Measurements from ENCODE around the gene SLC25A11.
"Not testable (repeated sequence)": the region's sequence is repeated elsewhere in the genome, so short reads cannot be mapped to it uniquely, and the experiment has no call there.

Gene SLC25A11

DNA sequence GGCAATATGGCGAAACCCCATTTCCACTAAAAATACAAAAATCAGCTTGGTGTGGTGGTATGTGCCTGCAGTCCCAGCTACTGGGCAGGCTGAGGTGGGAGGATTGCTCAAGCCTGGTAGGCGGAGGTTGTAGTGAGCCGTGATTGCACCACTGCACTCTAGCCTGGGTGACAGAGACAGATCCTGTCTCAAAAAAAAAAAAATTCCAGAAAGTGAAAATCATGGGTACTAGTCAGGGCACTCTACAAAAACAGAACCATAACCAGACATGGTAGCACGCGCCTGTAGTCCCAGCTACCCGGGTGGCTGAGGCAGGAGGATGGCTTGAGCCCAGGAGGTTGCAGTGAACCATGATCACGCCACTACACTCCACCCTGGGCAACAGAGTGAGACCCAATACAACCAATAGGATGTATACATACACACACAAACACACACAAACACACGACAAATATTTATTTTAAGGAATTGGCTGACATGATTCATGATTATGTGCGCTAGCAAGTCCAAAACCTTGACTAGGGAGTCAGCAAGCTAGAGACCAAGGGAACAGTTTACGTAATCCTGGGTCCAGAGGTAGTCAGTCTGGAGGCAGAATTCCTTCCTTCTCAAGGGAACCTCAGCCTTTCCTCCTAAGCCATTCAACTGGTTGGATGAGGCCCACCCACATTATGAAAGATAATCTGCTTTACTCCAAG is 19.3 kb downstream of the SLC25A11 start:
- DNase-seq (ENCODE audit: low read depth in 2 of 2): no peak

DNA sequence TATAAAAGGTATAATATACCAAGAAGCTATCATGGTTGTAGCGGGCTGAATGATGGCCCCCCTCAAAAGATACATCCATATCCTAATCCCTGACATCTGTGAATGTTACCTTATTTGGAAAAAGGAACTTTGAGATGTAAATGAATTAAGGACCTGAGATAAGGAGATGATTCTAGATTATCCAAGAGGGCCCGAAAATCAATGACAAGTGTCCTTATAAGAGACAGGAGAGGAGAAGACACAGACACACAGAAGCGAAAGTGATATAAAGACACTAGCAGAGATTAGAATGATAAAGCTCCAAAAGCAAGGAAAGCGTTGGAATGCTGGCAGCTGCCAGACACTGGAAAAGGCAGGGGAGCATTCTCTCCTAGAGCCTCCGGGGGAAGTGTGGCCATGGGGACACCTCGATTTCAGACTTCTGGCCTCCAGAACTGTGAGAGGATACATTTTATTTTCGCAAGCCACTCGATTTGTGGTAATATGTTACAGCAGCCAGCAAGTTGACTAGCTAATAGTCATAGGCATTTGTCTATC is 20.3 kb downstream of the SLC25A11 start:
- no peak for DNase-seq (ENCODE audit: low read depth in 2 of 2)

DNA sequence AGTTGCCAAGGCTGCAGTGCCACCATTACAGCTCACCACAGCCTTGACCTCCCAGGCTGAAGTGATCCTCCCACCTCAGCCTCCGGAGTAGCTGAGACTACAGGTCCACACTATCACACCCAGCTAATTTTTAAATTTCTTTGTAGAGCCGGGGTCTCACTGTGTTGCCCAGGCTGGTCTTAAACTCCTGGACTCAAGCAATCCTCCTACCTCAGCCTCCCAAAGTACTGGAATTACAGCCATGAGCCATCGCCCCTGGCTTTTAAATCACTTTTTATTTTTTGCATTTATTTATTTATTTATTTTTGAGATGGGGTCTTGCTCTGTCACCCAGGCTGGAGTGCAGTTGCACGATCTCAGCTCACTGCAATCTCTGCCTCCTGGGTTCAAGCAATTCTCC is 25.3 kb downstream of the SLC25A11 start:
- not testable (repeated sequence) for DNase-seq (ENCODE audit: low read depth in 2 of 2)

DNA sequence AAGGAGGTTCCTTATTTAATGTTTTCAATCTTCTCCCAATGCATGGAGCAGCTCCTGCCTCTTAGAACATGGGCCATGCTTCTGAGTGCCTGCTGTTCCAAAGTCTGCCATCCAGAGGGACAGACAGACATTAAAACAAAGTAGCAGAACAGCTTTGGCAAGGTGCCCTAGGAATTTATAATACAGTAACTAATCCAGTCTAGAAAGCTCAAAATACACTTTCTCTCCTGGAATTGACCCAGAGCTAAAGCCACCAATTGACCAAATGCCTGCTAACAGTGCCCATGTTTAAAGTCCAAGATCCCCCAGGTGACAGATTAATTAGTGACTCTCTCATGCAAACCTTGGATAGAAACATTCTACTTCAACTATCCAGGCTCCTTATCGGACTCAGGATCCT is 25.9 kb downstream of the SLC25A11 start:
- DNase-seq (ENCODE audit: low read depth in 2 of 2): no peak

DNA sequence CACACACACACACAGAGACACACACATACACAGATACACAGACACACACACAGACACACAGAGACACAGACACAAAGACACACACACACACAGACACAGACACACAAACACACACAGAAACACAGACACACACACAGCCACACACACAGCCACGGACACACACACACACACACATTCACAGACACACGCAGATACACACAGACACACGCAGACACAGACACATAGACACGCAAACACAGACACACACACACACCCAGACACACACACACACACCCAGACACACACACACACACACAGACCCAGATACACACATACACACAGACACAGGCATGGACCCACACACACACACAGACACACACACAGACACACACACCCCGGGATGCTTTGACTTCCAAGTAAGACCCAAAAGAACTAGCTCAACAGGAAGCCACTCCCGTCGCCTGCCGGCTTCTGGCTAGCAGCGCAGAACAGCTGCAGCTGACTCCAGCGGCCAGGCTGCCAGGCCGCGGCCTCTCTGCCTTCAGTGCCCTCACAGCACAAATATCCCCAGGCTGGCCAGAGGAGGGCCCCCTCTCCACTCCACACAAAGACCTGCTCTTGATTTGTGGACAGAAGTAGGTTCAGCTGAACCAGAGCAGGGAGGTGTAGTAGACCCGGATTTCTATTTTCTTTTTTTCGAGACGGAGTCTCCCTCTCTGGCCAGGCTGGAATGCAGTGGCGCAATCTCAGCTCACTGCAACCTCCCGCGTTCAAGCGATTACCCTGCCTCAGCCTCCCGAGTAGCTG is 30.9 kb downstream of the SLC25A11 start:
- DNase-seq (ENCODE audit: low read depth in 2 of 2): peak; percentile 50 to 66

DNA sequence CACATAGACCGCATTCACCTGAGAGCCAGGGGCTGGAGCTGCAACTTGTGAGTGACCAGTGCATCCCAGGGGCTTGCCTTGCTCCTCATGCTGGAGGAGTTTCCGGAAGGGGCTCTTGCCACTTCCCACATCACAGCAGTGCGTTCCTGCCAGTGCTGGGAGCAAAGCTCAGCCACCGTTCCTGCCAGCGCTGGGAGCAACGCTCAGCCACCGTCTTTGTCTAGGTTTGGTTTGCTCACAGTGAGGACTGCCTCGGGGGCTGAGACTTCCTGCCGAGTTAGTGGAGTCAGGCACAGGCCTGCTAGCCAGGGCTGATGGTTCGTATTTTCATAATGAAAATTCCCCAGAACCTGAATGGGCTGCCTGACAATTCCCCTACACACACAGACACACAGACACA is 31.5 kb downstream of the SLC25A11 start:
- no peak for DNase-seq (ENCODE audit: low read depth in 2 of 2)

DNA sequence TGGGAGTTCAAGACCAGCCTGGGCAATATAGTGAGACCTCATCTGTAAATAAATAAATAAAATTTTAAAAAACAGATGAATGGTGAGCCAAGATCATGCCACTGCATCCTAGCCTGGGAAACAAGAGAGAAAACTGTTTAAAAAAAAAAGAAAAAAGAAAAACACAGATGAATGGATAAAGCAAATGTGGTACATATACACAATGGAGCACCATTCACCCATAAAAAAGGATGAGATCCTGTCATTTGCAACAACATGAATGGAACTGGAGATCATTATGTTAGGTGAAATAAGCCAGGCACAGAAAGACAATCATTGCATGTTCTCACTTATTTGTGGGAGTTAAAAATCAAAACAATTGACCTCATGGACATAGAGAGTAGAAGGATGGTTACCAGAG is 33.2 kb downstream of the SLC25A11 start:
- DNase-seq (ENCODE audit: low read depth in 2 of 2): not testable (repeated sequence)

DNA sequence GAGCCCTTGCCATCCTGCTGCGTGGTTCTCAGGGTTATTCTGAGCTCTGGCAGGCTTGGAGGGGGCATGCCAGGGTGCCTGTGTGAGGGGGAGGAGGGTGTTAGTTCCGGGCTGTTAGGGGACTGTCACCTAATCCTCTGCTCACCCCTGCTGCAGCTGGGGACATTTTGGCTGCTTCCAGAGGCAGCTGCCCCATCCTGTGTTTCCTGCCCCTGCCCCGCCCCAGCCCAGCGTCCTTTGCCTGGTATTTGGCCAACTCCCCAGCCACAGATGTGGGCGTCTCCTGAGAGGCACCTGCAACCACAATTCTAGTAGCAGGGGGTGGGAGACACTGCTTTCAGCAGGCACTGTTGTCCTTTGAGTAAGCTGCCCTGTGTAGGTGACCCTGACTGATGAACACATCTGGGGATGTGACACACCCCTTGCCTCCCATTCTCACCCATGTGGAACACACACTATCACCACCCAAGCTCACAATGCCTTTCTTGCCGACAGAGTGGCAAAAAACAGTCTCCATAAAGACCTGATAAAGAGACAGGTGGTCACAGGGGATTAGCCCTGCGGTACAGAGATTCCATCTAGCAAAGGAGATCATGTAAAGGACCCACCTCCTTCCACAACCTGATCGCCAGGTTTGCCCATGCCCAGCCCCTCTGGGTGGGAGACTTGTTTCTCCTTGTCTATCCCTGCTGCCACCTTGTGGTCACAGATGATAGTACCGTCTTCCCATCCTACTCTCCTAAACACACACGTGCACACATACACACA is 36.6 kb downstream of the SLC25A11 start, which contains the start of gene CHRNE:
CHRNE (minus strand) TSS at position 48 of the 768 bp plus-strand sequence; CDS start at position 13, 35 bp downstream.
- peak; percentile 53 to 56 for DNase-seq (ENCODE audit: low read depth in 2 of 2)

DNA sequence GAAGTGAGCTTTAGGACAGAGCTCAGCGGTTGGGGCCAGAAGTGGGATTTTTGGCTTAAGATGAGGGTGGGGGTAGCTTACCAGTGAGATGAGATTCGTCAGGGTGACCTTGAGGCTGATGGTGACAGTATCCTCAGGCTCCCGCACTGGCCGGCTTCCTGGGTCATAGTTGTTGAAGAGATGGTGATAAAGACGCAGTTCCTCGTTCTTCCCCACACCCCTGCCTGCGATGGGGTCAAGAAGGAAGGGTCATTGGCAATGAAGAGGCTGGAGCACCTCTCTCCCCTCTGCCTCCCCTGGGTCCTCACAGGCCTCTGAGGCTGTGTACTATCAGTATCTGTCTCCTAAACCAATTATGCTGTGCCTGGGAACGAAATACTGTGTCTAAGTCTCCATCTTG is 37.3 kb downstream of the SLC25A11 start:
- no peak for DNase-seq (ENCODE audit: low read depth in 2 of 2)

DNA sequence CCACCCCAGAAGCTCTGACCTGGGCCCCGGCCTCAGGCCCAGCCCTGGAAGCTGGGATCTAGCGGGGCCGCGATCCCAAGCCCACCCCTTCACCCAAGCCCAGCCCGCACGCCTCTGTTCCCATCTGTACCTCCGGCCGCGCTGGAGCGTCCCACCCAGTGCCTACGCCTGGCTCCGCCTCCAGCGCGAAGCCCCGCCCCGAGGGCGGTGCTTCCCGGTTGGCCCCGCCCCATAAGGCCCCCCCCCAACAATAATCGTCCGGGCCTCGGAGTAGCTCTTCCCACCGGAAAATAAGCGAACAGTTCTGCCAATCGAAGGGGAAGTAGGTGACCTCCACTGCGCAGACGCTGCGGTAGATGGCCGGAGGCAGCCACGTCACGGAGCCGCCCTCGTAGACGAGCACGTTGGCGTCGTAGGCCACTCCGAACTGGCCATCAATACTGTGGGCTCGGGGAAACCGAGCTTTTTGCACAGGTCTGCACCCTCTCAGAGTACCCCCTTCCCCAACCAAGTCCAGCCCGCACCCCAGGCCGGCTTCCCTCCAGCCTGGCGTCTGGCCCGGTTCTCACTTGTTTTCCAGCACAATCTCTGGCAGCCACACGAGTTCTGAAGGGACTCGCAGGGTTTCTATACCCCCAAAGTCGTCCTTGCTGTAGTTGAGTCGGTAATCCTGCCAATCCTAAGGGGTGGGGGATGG is 38.0 kb downstream of the SLC25A11 start:
- DNase-seq (ENCODE audit: low read depth in 2 of 2): no peak

DNA sequence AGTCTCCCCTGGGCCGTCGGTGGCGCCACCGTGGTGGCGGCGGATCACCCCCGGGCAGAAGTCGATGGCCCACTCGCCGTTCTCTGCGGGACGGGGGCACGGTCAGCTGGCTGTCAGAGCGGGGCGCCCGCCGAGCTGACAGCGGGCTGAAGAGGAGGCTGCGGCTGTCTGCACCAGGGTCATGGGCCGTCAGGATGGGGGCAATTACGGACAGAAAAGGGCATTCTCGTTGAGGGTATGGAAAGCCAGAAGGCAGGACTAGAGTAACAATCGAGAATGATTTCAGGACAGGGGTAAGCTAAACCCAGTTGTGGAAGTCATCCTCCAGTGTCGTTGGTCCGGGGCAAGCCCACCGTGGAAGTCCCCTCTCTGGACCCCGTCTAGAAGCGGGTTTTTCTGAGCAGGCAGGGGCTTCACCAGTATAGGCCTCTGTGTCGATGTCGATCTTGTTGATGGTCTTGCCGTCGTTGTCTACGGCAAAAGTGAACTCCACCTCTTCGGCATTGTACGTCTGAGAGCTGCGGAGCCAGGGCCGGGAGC is 38.7 kb downstream of the SLC25A11 start:
- no peak for DNase-seq (ENCODE audit: low read depth in 2 of 2)

DNA sequence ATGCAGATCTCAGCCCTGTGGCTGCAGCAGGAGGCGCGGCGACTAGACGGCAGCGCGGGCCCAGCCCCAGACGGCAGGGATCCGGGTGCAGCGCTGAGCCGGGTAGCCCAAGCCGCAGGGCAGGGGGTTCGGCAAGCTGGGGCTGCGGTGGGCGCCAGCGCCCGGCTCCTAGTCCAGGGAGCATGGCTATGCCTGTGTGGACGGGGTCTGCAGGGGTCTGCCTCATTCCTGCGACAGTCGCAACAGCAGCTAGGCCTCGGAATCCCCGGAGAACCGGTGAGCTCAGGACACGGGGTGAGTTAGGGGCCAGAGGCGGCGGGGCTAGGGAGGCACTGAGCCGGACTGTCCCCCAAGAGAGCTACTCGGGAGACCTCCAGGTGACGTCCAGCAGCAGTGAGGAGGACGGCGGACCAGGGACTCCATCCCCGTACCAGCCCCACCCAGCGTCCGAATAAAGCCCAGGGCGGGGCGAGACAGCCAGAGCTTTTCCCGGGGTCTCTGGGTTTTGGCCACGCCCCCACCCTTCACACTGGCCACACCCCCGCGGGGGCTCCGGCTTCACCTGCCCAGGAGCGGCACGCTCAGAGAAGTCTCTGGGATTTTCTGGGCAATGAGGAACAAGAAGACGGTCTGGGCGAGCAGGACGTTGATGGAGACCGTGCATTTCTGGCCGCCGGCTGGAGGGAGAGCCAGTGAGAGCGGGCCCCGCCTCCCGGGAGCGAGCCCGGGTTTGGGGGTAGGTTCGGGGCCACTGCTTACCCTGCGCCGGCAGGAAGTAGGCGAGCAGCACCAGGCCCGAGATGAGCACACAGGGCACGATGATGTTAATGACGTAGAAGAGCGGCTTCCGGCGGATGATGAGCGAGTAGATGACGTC is 39.4 kb downstream of the SLC25A11 start:
- DNase-seq (ENCODE audit: low read depth in 2 of 2): peak in 1 of 2 donors; percentile 30

DNA sequence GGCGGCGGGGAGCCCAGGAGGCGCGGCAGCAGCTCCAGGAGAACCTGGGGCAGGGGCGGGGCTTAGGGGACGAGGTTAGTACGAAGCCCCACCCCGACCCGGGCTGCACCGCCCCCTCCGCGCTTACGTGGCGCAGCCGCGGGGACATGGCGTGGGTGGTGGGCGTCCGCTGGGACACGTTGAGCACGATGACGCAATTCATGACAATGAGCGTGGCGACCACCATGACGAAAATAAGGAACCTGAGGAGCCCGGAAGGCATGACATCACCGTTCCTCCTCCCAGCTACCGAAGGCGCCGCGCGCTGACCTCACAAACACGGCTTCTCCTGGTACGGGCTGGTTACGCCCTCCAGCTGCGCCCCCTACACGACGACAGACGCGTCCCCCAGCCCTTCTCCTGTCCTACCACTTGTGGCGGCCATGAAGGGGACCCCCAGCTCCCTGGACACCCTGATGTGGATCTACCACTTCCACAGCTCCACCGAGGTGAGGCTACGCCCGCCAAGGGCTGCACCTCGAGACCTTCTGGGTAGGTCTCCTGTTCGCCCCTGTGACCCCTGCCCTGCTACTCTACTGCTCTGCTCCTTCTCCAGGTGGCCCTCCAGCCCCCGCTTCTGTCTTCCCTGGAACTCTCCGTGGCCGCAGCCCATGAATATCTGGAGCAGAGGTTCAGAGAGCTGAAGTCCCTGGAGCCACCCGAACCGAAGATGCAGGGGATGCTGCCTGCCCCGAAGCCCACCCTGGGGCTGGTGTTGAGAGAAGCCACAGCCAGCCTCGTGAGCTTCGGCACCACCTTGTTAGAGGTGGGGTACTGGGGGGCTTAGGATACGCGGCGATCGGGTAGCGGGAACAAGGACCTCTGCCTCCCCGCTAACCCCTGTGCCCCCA is 40.3 kb downstream of the SLC25A11 start, which contains the start of gene C17orf107:
C17orf107 (plus strand) TSS at position 196 of the 890 bp plus-strand sequence; CDS start at position 423, 227 bp downstream.
- DNase-seq (ENCODE audit: low read depth in 2 of 2): peak; percentile 89 to 96

DNA sequence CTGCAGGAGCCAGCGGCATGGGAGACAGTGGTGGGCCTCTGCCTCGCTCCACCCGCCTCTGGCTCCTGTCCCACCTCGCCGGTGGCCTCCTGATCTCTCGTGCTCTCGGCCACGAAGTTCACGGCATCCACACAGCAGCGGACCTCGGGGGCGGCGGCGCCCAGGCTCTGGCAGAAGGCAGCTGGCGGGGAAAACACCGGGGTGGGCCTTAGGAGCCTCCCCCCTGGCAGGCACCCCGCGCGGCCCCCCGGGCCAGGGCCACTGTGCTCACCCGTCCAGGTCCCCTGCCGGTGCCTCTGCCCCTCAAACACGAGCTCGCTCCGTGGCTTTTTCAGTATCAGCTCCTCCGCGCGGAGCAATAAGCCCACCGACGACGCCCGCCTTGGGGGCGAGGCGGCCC is 40.9 kb downstream of the SLC25A11 start:
- no peak for DNase-seq (ENCODE audit: low read depth in 2 of 2)

DNA sequence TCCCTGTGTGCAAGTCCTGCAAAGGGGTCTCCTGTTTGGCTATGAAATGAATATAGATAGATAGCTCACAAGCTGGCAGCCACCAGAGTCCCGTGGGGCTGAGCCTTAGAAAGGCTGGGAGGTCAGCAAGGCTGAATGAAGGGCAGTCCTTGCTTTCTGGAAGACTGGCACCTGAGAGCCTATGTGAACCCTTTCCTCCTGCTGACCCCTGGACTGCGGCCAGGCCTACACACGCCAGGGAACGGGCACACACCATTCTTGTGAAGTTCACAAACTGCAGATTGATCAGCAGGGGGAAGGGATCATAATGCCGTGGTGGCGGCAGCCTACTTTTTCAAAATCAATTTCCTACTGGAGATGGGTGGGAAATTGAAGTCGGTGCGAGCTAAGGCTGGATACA is 41.5 kb downstream of the SLC25A11 start:
- no peak for DNase-seq (ENCODE audit: low read depth in 2 of 2)

DNA sequence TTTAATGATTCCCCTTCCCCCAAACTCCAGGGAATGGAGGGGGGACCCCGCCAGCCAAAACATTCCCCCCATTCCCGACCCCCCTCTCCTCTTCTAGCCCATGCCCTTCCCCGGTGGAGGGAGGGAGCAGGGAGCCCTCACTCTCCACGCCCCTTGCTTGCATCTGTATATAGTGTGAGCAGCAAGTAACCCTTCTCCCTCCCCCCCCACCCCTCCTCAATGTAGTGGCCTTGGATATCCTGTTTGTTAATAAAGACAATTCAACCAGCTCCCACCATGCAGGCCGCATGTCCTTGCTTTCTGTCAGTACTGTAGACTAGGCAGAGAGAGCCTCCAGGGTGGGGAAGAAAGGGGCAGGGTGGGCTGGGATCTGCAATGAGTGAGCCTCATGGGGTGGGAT is 42.1 kb downstream of the SLC25A11 start:
- no peak for DNase-seq (ENCODE audit: low read depth in 2 of 2)

DNA sequence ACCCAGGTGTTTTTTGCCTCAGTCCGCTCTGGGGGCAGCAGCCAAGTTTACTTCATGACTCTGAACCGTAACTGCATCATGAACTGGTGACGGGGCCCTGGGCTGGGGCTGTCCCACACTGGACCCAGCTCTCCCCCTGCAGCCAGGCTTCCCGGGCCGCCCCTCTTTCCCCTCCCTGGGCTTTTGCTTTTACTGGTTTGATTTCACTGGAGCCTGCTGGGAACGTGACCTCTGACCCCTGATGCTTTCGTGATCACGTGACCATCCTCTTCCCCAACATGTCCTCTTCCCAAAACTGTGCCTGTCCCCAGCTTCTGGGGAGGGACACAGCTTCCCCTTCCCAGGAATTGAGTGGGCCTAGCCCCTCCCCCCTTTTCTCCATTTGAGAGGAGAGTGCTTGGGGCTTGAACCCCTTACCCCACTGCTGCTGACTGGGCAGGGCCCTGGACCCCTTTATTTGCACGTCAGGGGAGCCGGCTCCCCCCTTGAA is 42.6 kb downstream of the SLC25A11 start:
- no peak for DNase-seq (ENCODE audit: low read depth in 2 of 2)

DNA sequence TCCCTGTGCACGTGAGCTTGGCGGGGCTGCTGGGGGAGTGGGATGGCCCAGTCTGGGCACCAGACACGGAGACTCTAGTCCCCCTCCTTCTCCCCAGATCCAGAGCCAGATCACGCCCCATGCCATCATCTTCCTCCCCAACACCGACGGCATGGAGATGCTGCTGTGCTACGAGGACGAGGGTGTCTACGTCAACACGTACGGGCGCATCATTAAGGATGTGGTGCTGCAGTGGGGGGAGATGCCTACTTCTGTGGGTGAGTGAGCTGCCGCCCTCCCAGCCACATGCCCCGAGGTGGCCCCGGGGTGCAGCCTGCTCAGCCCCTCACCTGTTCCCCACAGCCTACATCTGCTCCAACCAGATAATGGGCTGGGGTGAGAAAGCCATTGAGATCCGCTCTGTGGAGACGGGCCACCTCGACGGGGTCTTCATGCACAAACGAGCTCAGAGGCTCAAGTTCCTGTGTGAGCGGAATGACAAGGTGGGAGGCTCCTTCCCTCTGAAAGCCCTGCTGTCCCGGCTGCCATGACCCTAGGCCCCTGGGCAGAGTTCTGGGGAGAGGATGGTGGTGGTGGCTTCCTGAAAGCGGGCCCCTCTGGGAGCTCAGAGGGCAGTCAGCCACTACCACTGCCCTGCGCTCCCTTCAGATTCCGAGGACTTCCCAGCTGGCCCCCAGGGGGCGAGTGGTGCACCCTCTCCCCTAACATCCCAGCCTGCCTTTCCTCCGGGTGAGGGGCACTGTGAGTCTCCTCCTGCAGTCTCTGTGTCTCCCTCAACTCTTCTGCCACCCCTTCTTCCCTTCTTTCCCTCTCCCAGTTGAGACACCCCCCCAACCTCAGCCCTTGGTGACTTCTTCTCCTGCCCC is 43.3 kb downstream of the SLC25A11 start:
- no peak for DNase-seq (ENCODE audit: low read depth in 2 of 2)

Data from stimulated activated CD8-positive, alpha-beta memory T cell treated with anti-CD3 and anti-CD28 coated beads, Interleukin-15, amount 100 ng/mL, for 48 hours (primary cell).